SU-DHL-6 (cell line): ENCODE measurements around the gene MICAL3.

Source experiments
- H2AFZ ChIP-seq: fragments of 200-600 bp; sonication (generic); 2 replicates; pipeline ENCODE4 v1.6.1; 2014; ENCODE audit warnings: low read depth, mild to moderate bottlenecking, moderate library complexity, mixed read lengths, antibody characterized with exemption, low read length; ENCODE audit not compliant: severe bottlenecking
- H3F3A ChIP-seq: fragments of 200-600 bp; shearing (Covaris generic); 2 replicates; pipeline ENCODE4 v1.6.0; 2016; ENCODE audit warnings: antibody characterized with exemption, mild to moderate bottlenecking; ENCODE audit not compliant: insufficient read depth
- H3K27ac ChIP-seq: fragments of 200-600 bp; sonication (generic); 2 replicates; pipeline ENCODE4 v1.5.1; 2016; ENCODE audit warnings: low read depth, mild to moderate bottlenecking, low read length, moderate library complexity, mixed read lengths
- H3K27me3 ChIP-seq: fragments of 200-600 bp; sonication (generic), shearing (Covaris generic); 2 replicates; pipeline ENCODE4 v1.6.0; 2014; ENCODE audit warnings: mild to moderate bottlenecking, low read length
- H3K36me3 ChIP-seq: fragments of 200-600 bp; sonication (generic); 2 replicates; pipeline ENCODE4 v1.6.1; 2014; ENCODE audit warnings: mild to moderate bottlenecking, low read length, mixed read lengths
- H3K4me2 ChIP-seq: fragments of 300-600, 200-600 bp; shearing (Covaris generic), sonication (generic); 2 replicates; pipeline ENCODE4 v1.6.0; 2014; ENCODE audit warnings: low read length, low read depth, mild to moderate bottlenecking; ENCODE audit not compliant: poor library complexity, severe bottlenecking
- H3K4me3 ChIP-seq: fragments of 200-600 bp; sonication (generic); 2 replicates; pipeline ENCODE4 v1.5.1; 2014; ENCODE audit warnings: antibody characterized with exemption, low read length, mild to moderate bottlenecking, mixed read lengths; ENCODE audit not compliant: insufficient read depth, poor library complexity, severe bottlenecking
- H3K79me2 ChIP-seq: fragments of 200-600 bp; sonication (generic); 2 replicates; pipeline ENCODE4 v1.6.1; 2014; ENCODE audit warnings: mild to moderate bottlenecking, low read length, moderate library complexity; ENCODE audit not compliant: insufficient read depth
- H3K9ac ChIP-seq: fragments of 200-600 bp; sonication (generic); 2 replicates; pipeline ENCODE4 v1.7.0; 2014; ENCODE audit warnings: mild to moderate bottlenecking, low read length
- H3K9me2 ChIP-seq: fragments of 200-600 bp; sonication (generic); replicated peaks from 2 replicates; pipeline ENCODE4 v1.6.1; 2014; ENCODE audit warnings: low read length; ENCODE audit not compliant: insufficient read depth
- H3K9me3 ChIP-seq: fragments of 200-600 bp; sonication (generic); 2 replicates; pipeline ENCODE4 v1.6.1; 2014; ENCODE audit warnings: low read length, mixed read lengths; ENCODE audit not compliant: insufficient read depth
- H4K20me1 ChIP-seq: fragments of 200-600 bp; sonication (generic); 2 replicates; pipeline ENCODE4 v1.6.1; 2014; ENCODE audit warnings: low read depth, mild to moderate bottlenecking, antibody characterized with exemption, low read length, moderate library complexity, mixed read lengths
- CTCF ChIP-seq: fragments of 200-600 bp; sonication (generic); IDR thresholded peaks from one replicate; pipeline ENCODE4 v1.5.1; 2017; ENCODE audit warnings: antibody characterized with exemption, mild to moderate bottlenecking, low read length, moderate library complexity; ENCODE audit not compliant: insufficient read depth, poor library complexity, severe bottlenecking
- EZH2phosphoT487 ChIP-seq: fragments of 200-600 bp; sonication (generic), shearing (Covaris generic); conservative IDR thresholded peaks from 2 replicates; pipeline ENCODE4 v1.6.1; 2018; ENCODE audit warnings: mild to moderate bottlenecking, antibody characterized with exemption, low read length, moderate library complexity, mixed read lengths

Gene MICAL3

GRCh38 chr22:17865183-17866055, 158.9 kb downstream of the MICAL3 start:
- H3F3A ChIP-seq = no peaks in the 10 kb centered on the region
- H3K9me3 ChIP-seq = no peaks in the 10 kb centered on the region
- no peaks in the 10 kb centered on the region for H3K9me2 ChIP-seq
- no peaks in the 10 kb centered on the region for H4K20me1 ChIP-seq
- H3K79me2 ChIP-seq = no peaks in the 10 kb centered on the region
- no peaks in the 10 kb centered on the region for H3K27me3 ChIP-seq
- no peak overlapping the region for H2AFZ ChIP-seq
- H3K9ac ChIP-seq = no peak overlapping the region
- no peak overlapping the region for H3K4me2 ChIP-seq
- H3K36me3 ChIP-seq = no peaks in the 10 kb centered on the region
- TF ChIP-seq CTCF (no peak), EZH2phosphoT487 (no peak)
- no peak overlapping the region for H3K27ac ChIP-seq
- H3K4me3 ChIP-seq = no peak overlapping the region

DNA sequence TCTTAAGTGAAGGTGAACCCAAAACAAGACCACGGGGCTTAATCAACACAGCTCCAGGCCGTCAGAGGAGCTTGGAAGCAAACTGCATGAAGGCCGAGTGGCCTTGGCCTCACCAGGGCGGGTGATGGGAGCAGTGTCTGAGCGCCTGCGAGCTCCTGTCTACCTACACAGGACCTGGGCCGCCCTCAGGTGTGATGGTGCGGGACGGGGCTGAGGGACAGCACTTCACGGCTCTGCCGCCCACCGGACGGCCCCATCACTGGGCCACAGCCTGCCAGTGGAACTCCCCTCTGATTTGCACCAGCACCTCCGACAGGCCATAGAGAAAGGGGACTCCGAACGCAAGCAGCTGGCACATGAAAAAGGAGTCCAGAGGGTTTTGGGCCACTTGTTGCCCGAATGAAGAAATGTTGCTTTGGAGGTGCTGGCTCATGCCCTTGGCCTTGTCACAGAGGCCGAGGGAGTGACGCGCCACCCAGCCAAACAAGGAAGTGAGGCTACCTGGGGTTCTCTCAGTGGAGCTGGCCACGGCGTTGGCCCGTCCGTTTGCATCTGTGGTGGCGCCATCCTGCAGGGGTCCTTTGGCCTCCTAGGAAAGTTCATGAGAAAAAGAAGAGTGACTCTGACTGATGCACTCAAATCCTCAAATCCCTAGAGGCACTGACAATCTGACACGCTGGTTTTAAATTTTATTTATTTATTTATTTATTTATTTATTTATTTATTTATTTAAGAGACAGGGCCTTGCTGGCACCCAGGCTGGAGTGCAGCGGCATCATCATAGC, 159.8 kb downstream of the MICAL3 start:
- H3F3A ChIP-seq = no peaks in the 10 kb centered on the region
- no peak overlapping the region for H2AFZ ChIP-seq
- no peaks in the 10 kb centered on the region for H4K20me1 ChIP-seq
- no peak overlapping the region for H3K4me2 ChIP-seq
- H3K27ac ChIP-seq = no peak overlapping the region
- no peaks in the 10 kb centered on the region for H3K9me3 ChIP-seq
- H3K27me3 ChIP-seq = no peaks in the 10 kb centered on the region
- no peak overlapping the region for H3K4me3 ChIP-seq
- TF ChIP-seq EZH2phosphoT487 (no peak), CTCF (no peak)
- no peaks in the 10 kb centered on the region for H3K9me2 ChIP-seq
- no peaks in the 10 kb centered on the region for H3K36me3 ChIP-seq
- no peaks in the 10 kb centered on the region for H3K79me2 ChIP-seq
- H3K9ac ChIP-seq = no peak overlapping the region

DNA sequence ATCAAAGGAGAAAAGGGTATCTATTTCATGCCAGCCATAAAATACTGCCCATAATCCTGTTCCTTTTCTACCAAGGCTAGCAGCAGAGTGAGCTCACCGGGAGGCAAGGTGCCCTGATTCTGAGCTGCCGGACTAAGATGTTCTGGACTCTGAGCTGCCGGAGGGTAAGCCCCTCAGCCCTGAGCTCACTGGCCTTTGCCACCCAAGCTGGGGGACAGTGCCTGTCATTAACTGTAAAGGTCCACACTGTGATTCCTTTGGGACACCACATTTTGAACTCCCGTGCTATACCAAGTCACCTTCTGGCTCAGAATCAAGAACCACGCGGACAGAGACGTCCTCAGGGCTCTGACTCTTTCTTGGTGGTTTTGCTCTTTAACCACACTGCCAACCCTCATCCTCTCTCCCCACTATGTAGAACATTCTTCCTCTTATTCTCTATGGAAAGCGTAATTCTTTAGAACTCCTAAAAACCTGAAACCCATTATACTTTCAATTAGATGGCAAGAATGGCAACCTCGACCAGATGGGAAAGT, 161.6 kb downstream of the MICAL3 start:
- no peak for TF ChIP-seq CTCF
- TF ChIP-seq EZH2phosphoT487 = no peak
- Histone ChIP-seq H3K27me3 (no peaks in the 10 kb centered on the region), H3K9me3 (no peaks in the 10 kb centered on the region), H3K36me3 (no peaks in the 10 kb centered on the region), H3K4me3 (no peak overlapping the region), H3K79me2 (no peaks in the 10 kb centered on the region), H3K4me2 (no peak overlapping the region), H3F3A (no peaks in the 10 kb centered on the region), H2AFZ (no peak overlapping the region), H3K9me2 (no peaks in the 10 kb centered on the region), H4K20me1 (no peaks in the 10 kb centered on the region), H3K27ac (no peak overlapping the region), H3K9ac (no peak overlapping the region)
